ENCODE results near the gene NFAM1.

The NFAM1 gene

DNA sequence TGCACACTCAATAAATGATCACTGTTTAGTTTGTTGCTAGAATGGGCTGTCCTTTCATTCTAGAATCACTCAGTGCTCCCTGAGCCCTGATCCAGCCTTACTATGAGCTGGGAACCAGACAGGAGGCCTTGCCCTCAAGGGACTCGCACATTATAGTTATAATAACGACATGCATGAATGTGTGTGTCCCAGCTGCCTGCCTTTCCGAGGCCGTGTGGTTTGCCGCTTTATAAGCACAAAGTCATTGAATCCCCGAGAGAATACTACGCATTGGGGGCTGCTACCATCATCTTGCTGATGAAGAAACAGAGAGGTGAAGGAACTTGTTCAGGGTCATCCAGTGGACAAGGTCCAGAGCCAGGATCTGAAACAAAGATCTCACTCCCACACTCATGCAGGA lies 75.7 kb downstream of the NFAM1 start (continued):
- TF ChIP-seq ZSCAN16 (tag by site-specific recombination; IDR thresholded peaks at IDR 0.05): no peak
- TF ChIP-seq ZNF600 (tag by site-specific recombination; IDR thresholded peaks at IDR 0.05): no peak
- TF ChIP-seq EGR2 (tag by site-specific recombination; IDR thresholded peaks at IDR 0.05; ENCODE audit: low read depth): no peak
- TF ChIP-seq ZNF624 (tag by site-specific recombination; IDR thresholded peaks at IDR 0.05): no peak
- no peak for TF ChIP-seq ZNF747 (tag by site-specific recombination; IDR thresholded peaks at IDR 0.05)

DNA sequence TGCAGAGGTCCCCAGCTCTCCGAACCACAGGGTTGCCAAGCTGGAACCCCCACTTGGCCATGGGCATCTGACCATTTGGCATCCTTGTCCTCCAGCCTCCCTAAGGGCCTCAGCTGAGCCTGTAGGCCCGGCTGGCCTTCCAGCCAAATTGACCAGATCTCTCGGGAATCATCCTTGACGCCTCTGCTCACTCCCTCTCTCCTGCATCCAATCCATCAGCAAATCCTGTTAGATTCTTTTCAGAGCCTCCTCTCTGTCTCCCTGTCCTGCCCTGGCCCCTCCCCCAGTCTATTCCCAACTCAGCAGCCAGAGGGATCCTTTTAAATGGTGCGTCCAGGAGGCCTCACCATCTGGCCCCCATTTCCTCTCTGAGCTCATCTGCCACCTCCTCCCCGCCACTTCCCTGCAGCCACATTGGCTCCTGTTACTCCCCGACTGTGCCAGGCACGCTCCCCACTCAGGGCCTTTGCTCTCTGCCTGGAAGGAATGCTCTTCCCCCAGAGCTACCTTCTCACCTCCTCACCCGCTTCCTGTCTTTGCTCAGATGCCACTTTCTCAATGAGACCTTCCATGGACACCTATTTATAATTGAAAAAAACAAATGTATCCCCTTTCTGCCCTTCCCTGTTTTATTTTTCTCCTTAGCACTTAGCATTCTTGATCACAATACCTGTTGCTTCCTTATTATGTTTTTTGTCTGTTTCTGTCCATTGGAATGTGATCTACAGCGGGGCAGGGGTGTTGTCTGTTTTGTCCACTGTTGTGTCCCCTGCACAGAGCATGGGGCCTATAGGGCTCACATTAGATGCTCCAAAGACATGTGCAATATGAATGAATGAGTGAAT lies 78.1 kb downstream of the NFAM1 start:
- Histone ChIP-seq H3K9me3 (ENCODE audit: control insufficient read depth, insufficient read depth, low read depth, low read length) (no peaks in the 10 kb centered on the region), H3K27ac (ENCODE audit: extremely low read depth, low read depth, low read length) (no peak overlapping the region), H3K4me1 (ENCODE audit: control insufficient read depth, insufficient read depth, low read length) (no peaks in the 10 kb centered on the region), H3K4me3 (ENCODE audit: low read depth, low read length) (no peak overlapping the region), H3K36me3 (ENCODE audit: control insufficient read depth in 2 of 2, insufficient read depth in 1 of 2, low read length in 2 of 2) (no peaks in the 10 kb centered on the region)
- CTCF ChIA-PET: no interaction called here
- TF ChIP-seq GLIS1 (tag by site-specific recombination; IDR thresholded peaks at IDR 0.05): peak; percentile 56; the same call in 1 of the 2 replicates
- no peak for TF ChIP-seq ZNF335 (tag by site-specific recombination; conservative IDR thresholded peaks at IDR 0.05)
- TF ChIP-seq, protein P1, sequence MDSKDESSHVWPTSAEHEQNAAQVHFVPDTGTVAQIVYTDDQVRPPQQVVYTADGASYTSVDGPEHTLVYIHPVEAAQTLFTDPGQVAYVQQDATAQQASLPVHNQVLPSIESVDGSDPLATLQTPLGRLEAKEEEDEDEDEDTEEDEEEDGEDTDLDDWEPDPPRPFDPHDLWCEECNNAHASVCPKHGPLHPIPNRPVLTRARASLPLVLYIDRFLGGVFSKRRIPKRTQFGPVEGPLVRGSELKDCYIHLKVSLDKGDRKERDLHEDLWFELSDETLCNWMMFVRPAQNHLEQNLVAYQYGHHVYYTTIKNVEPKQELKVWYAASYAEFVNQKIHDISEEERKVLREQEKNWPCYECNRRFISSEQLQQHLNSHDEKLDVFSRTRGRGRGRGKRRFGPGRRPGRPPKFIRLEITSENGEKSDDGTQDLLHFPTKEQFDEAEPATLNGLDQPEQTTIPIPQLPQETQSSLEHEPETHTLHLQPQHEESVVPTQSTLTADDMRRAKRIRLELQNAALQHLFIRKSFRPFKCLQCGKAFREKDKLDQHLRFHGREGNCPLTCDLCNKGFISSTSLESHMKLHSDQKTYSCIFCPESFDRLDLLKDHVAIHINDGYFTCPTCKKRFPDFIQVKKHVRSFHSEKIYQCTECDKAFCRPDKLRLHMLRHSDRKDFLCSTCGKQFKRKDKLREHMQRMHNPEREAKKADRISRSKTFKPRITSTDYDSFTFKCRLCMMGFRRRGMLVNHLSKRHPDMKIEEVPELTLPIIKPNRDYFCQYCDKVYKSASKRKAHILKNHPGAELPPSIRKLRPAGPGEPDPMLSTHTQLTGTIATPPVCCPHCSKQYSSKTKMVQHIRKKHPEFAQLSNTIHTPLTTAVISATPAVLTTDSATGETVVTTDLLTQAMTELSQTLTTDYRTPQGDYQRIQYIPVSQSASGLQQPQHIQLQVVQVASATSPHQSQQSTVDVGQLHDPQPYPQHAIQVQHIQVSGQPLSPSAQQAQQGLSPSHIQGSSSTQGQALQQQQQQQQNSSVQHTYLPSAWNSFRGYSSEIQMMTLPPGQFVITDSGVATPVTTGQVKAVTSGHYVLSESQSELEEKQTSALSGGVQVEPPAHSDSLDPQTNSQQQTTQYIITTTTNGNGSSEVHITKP (tag by site-specific recombination; IDR thresholded peaks at IDR 0.05): peak; percentile 54
- peak; percentile 89 for TF ChIP-seq ZNF548 (tag by site-specific recombination; IDR thresholded peaks at IDR 0.05)
- peak; percentile 69; the same call in 1 of the 2 replicates for TF ChIP-seq ZBTB17 (tag by site-specific recombination; IDR thresholded peaks at IDR 0.05)
- peak; percentile 16; the same call in 1 of the 2 replicates for TF ChIP-seq WT1 (tag by site-specific recombination; IDR thresholded peaks at IDR 0.05)
- TF ChIP-seq, protein P2, sequence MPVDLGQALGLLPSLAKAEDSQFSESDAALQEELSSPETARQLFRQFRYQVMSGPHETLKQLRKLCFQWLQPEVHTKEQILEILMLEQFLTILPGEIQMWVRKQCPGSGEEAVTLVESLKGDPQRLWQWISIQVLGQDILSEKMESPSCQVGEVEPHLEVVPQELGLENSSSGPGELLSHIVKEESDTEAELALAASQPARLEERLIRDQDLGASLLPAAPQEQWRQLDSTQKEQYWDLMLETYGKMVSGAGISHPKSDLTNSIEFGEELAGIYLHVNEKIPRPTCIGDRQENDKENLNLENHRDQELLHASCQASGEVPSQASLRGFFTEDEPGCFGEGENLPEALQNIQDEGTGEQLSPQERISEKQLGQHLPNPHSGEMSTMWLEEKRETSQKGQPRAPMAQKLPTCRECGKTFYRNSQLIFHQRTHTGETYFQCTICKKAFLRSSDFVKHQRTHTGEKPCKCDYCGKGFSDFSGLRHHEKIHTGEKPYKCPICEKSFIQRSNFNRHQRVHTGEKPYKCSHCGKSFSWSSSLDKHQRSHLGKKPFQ (tag by site-specific recombination; IDR thresholded peaks at IDR 0.05): no peak
- peak; percentile 50 for TF ChIP-seq ZIC2 (tag by site-specific recombination; IDR thresholded peaks at IDR 0.05)
- peak; percentile 92 for TF ChIP-seq SCRT2 (tag by site-specific recombination; IDR thresholded peaks at IDR 0.05)
- peak; percentile 40; the same call in 1 of the 2 replicates for TF ChIP-seq ZNF341 (tag by site-specific recombination; IDR thresholded peaks at IDR 0.05; ENCODE audit: low read depth)
- no peak for TF ChIP-seq ZNF664 (tag by site-specific recombination; IDR thresholded peaks at IDR 0.05)
- POLR2A ChIA-PET: interaction anchor here (0.7 kb wide), 1 partner anchor 121 kb away, joined by 3 read pairs; no protein-coding TSS in a partner anchor

DNA sequence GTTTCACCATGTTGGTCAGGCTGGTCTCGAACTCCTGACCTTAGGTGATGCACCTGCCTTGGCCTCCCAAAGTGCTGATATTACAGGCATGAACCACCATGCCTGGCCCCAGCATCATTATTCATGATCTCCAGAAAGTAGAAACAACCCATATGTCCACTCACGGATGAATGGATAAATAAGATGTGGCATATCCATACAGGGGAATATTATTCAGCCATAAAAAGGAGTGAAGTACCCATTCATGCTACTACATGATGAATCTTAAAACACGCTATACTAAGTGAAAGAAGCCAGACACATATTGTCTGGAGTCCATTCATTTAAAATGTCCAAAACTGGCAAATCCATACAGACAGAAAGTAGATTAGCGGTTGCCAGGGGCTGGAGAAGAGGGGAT lies 81.8 kb downstream of the NFAM1 start:
- H3K9me3 ChIP-seq (ENCODE audit: control insufficient read depth, insufficient read depth, low read depth, low read length): no peaks in the 10 kb centered on the region
- TF ChIP-seq, protein P3, sequence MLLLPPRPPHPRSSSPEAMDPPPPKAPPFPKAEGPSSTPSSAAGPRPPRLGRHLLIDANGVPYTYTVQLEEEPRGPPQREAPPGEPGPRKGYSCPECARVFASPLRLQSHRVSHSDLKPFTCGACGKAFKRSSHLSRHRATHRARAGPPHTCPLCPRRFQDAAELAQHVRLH (tag by site-specific recombination; IDR thresholded peaks at IDR 0.05): peak; percentile 80
- TF ChIP-seq ZNF146 (tag by site-specific recombination; IDR thresholded peaks at IDR 0.05) (peak; percentile 94), ZNF37A (tag by site-specific recombination; IDR thresholded peaks at IDR 0.05) (no peak)
- H3K27ac ChIP-seq (ENCODE audit: extremely low read depth, low read depth, low read length): no peak overlapping the region
- ChIA-PET CTCF (no interaction called here), POLR2A (no interaction called here)
- no peaks in the 10 kb centered on the region for H3K4me1 ChIP-seq (ENCODE audit: control insufficient read depth, insufficient read depth, low read length)
- no peaks in the 10 kb centered on the region for H3K36me3 ChIP-seq (ENCODE audit: control insufficient read depth in 2 of 2, insufficient read depth in 1 of 2, low read length in 2 of 2)
- no peak overlapping the region for H3K4me3 ChIP-seq (ENCODE audit: low read depth, low read length)

Data from HEK293 (cell line).